Measurements from ENCODE around the gene CALR3. TPM values are rescaled to one million over a fixed set of nuclear protein-coding genes. Genes with fewer than 3 reads are reported as not detected.

The CALR3 gene
- total and polyA plus RNA-seq, 2 of the 13 experiments (the other 11 are each of a cell fraction or from before 2014, with no cell fraction given): not detected

DNA sequence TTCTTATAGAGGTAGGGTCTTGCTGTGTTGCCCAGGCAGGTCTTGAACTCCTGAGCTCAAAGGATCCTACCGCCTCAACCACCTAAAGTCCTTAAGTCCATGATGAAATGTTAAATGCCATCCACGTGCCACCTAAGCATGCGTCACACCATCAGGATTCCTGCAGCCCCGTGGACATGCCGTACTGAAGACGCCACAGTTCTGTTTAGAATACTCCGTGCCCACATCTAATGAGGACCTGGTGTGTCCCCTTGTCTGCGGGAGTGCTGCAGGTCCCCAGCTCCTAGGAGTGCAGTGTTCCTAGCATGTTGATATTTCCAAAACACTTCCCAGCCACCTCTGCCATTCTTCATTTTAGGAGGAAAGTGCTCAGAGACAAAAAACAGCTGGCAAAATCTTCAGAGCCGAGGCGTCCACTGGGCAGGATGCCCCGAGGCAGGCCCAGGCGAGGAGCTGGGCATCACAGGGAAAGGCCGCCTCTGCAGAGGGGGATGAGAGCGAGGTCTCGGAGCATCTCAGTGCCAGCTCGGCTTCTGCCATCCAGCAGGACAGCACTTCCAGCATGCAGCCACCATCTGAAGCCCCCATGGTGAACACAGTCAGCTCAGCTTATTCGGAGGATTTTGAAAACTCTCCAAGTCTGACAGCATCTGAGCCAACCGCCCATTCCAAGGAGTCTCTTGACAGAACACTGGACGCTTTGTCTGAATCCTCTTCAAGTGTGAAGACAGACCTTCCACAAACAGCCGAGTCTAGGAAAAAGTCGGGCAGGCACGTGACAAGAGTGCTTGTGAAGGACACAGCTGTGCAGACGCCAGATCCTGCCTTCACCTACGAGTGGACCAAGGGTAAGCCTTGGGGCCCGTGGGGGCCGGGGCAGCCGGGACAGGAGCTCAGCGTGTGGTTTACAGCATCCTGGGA, 13.4 kb upstream of the CALR3 start (continued):
- TF ChIP-seq, protein P1, sequence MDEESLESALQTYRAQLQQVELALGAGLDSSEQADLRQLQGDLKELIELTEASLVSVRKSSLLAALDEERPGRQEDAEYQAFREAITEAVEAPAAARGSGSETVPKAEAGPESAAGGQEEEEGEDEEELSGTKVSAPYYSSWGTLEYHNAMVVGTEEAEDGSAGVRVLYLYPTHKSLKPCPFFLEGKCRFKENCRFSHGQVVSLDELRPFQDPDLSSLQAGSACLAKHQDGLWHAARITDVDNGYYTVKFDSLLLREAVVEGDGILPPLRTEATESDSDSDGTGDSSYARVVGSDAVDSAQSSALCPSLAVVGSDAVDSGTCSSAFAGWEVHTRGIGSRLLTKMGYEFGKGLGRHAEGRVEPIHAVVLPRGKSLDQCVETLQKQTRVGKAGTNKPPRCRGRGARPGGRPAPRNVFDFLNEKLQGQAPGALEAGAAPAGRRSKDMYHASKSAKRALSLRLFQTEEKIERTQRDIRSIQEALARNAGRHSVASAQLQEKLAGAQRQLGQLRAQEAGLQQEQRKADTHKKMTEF (CRISPR knock-in tag; IDR thresholded peaks at IDR 0.05): no peak

DNA sequence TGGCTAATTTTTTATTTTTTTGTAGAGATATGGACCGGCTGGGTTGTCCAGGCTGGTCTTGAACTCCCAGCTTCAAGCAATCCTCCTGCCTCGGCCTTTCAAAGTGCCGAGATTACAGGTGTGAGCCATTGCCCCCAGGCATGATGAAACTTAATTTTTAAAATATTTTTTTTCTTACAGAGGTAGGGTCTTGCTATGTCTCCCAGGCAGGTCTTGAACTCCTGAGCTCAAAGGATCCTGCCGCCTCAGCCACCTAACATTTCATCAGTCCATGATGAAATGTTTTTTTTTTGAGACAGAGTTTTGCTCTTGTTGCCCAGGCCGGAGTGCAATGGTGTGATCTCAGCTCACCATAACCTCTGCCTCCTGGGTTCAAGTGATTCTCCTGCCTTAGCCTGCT, 12.6 kb upstream of the CALR3 start:
- no peaks in the 10 kb centered on the region for H3K9me3 ChIP-seq (ENCODE audit: low read length)
- intact Hi-C loops (cut with micrococcal nuclease; ENCODE audit: unreplicated experiment): no loop called here
- H3K4me1 ChIP-seq (ENCODE audit: insufficient read depth, low read length): no peaks in the 10 kb centered on the region
- H3K4me3 ChIP-seq (replicated peaks in 1 of 3; ENCODE audit: insufficient read depth in 1 of 3, low read depth in 2 of 3, low read length in 3 of 3): no peak overlapping the region
- no TSS peak for BruUV-seq (replicated peaks)
- ChIA-PET POLR2A (no interaction called here), CTCF (ENCODE audit: low intra/inter-chr PET ratio, low total read pairs) (no interaction called here)
- no peak for ATAC-seq
- WGBS (ENCODE audit: low lambda C conversion rate): 98% methylated on average over 5 of the region's 5 CpGs
- H2AFZ ChIP-seq (ENCODE audit: low read length): no peak overlapping the region
- FAIRE-seq: no peak
- H3K9ac ChIP-seq (ENCODE audit: insufficient read depth, low read depth, low read length): no peak overlapping the region
- H3K79me2 ChIP-seq (ENCODE audit: insufficient read depth, low read length): no peaks in the 10 kb centered on the region
- DNase-seq (ENCODE audit: low spot score): no peak
- no peaks in the 10 kb centered on the region for H3K27me3 ChIP-seq (ENCODE audit: control insufficient read depth in 1 of 2, insufficient read depth in 2 of 2, low read length in 2 of 2)
- no peaks in the 10 kb centered on the region for H4K20me1 ChIP-seq (ENCODE audit: insufficient read depth, low read length)
- no peak overlapping the region for H3K4me2 ChIP-seq (ENCODE audit: low read depth, low read length)
- no peak overlapping the region for H3K27ac ChIP-seq (ENCODE audit: extremely low read length, insufficient read depth, low read length)
- peaks cover 5 to 39% of the 10 kb centered on the region in 2 experiments; a peak in 3 of 5 replicates for H3K36me3 ChIP-seq (replicated peaks in 1 of 2; ENCODE audit: control insufficient read depth in 1 of 2, insufficient read depth in 2 of 2, low read length in 2 of 2)
- TF ChIP-seq SATB2 (CRISPR knock-in tag; IDR thresholded peaks at IDR 0.05): no peak
- TF ChIP-seq PAWR (CRISPR knock-in tag; IDR thresholded peaks at IDR 0.05; ENCODE audit: borderline replicate concordance): no peak
- no peak for TF ChIP-seq CHD4 (IDR thresholded peaks at IDR 0.05; ENCODE audit: borderline replicate concordance, low read length)
- TF ChIP-seq, protein P2, sequence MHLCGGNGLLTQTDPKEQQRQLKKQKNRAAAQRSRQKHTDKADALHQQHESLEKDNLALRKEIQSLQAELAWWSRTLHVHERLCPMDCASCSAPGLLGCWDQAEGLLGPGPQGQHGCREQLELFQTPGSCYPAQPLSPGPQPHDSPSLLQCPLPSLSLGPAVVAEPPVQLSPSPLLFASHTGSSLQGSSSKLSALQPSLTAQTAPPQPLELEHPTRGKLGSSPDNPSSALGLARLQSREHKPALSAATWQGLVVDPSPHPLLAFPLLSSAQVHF (CRISPR knock-in tag; IDR thresholded peaks at IDR 0.05): no peak
- TF ChIP-seq, protein P3, sequence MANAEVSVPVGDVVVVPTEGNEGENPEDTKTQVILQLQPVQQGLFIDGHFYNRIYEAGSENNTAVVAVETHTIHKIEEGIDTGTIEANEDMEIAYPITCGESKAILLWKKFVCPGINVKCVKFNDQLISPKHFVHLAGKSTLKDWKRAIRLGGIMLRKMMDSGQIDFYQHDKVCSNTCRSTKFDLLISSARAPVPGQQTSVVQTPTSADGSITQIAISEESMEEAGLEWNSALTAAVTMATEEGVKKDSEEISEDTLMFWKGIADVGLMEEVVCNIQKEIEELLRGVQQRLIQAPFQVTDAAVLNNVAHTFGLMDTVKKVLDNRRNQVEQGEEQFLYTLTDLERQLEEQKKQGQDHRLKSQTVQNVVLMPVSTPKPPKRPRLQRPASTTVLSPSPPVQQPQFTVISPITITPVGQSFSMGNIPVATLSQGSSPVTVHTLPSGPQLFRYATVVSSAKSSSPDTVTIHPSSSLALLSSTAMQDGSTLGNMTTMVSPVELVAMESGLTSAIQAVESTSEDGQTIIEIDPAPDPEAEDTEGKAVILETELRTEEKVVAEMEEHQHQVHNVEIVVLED (CRISPR knock-in tag; IDR thresholded peaks at IDR 0.05; ENCODE audit: borderline replicate concordance): no peak
- TF ChIP-seq, protein P4, sequence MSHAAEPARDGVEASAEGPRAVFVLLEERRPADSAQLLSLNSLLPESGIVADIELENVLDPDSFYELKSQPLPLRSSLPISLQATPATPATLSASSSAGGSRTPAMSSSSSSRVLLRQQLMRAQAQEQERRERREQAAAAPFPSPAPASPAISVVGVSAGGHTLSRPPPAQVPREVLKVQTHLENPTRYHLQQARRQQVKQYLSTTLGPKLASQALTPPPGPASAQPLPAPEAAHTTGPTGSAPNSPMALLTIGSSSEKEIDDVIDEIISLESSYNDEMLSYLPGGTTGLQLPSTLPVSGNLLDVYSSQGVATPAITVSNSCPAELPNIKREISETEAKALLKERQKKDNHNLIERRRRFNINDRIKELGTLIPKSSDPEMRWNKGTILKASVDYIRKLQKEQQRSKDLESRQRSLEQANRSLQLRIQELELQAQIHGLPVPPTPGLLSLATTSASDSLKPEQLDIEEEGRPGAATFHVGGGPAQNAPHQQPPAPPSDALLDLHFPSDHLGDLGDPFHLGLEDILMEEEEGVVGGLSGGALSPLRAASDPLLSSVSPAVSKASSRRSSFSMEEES (CRISPR knock-in tag; IDR thresholded peaks at IDR 0.05): no peak
- no peak for TF ChIP-seq ZNF780A (CRISPR knock-in tag; IDR thresholded peaks at IDR 0.05)
- in situ Hi-C loops (cut with HindIII; ENCODE audit: extremely low pct_ligation_motif_present, low pct_unique_long_range_greater_than_20kb): no loop called here
